Measurements from ENCODE around the gene KRTAP9-1.

- TF ChIP-seq GABPA (IDR thresholded peaks at IDR 0.05; ENCODE audit: low read depth) (no peak), CTCF (IDR thresholded peaks at IDR 0.05; ENCODE audit: insufficient read depth, low read length) (no peak), POLR2AphosphoS5 (IDR thresholded peaks at IDR 0.05; ENCODE audit: low read depth) (no peak)
Measured at GRCh38 chr17:41215681-41216080, 26.0 kb downstream of the KRTAP9-1 start.
